GM12864 (cell line): ENCODE measurements around the gene USP9X.

Experiments used
- DNase-seq: peaks from one replicate; pipeline ENCODE4 v3.0.0-alpha.2; 2011; ENCODE audit warnings: low read depth
- H3K4me3 ChIP-seq: 2 replicates; pipeline ENCODE4 v1.5.1; 2011; ENCODE audit warnings: mild to moderate bottlenecking, low read depth, low read length, control low read depth
- CTCF ChIP-seq: IDR thresholded peaks from 2 replicates; pipeline ENCODE4 v1.5.1; 2011; ENCODE audit warnings: low read depth, mild to moderate bottlenecking, moderate library complexity, low read length, control low read depth, inconsistent platforms; ENCODE audit errors: missing control alignments

USP9X gene

GRCh38 chrX:41153448-41153847 is 68.2 kb downstream of the USP9X start:
- no peak for TF ChIP-seq CTCF
- H3K4me3 ChIP-seq = no peak overlapping the region
- DNase-seq = no peak

GRCh38 chrX:41153957-41154356 is 68.7 kb downstream of the USP9X start:
- DNase-seq = no peak
- TF ChIP-seq CTCF = no peak
- H3K4me3 ChIP-seq = no peak overlapping the region

- DNase-seq = no peak
- no peak overlapping the region for H3K4me3 ChIP-seq
- no peak for TF ChIP-seq CTCF
These were observed 79.2 kb downstream of the USP9X start for GRCh38 chrX:41164449-41164848.

GRCh38 chrX:41167888-41168287 is 82.6 kb downstream of the USP9X start:
- DNase-seq = no peak
- no peak for TF ChIP-seq CTCF
- no peak overlapping the region for H3K4me3 ChIP-seq

GRCh38 chrX:41176263-41176662 is 91.0 kb downstream of the USP9X start:
- DNase-seq = no peak
- no peak for TF ChIP-seq CTCF

GRCh38 chrX:41177297-41177696 is 92.1 kb downstream of the USP9X start:
- TF ChIP-seq CTCF = no peak
- no peak overlapping the region for H3K4me3 ChIP-seq
- DNase-seq = no peak

More at GRCh38 chrX:41176263-41176662, 91.0 kb downstream of the USP9X start:
- H3K4me3 ChIP-seq = no peak overlapping the region

GRCh38 chrX:41178201-41178600 is 93.0 kb downstream of the USP9X start:
- DNase-seq = peak; percentile 24
- H3K4me3 ChIP-seq = no peak overlapping the region
- TF ChIP-seq CTCF = no peak
